HG03575 (cell line): ENCODE results near the gene CRY2.

Experiments used
- ATAC-seq: cut with Tn5 transposase; IDR thresholded peaks from one replicate; pipeline ENCODE4 v1.9.1; 2021; ENCODE audit not compliant: unreplicated experiment, insufficient number of reproducible peaks, low FRiP score; ENCODE audit errors: extremely low read depth

The CRY2 gene

GRCh38 chr11:45843158-45843924, 3.9 kb upstream of the CRY2 start:
- ATAC-seq: no peak

- no peak for ATAC-seq
Measured at GRCh38 chr11:45844822-45845578, 2.3 kb upstream of the CRY2 start.

GRCh38 chr11:45846174-45846675, 1.1 kb upstream of the CRY2 start:
- no peak for ATAC-seq

- no peak for ATAC-seq
Measured at GRCh38 chr11:45847911-45848316, 639 bp downstream of the CRY2 start.

DNA sequence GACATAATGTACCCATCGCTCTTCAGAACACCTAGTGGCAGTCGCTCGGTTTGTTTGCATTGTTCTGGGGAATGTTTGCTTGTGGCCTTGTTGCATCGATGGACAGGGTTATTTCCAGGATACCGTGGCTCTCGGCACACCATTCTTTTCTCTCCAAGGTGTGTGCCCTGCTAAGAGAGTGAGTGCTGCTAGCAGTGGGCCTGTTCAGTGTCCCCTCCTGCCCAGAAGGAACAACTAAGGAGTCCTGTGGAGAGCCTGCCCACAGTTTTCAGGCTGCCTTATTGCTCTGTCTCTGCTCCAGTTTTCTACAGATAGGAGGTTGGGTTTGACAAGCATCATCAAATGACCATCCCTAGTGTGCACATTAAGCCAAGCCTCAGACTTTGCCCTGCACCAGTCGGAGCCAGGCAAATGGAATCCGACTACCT, 1.4 kb downstream of the CRY2 start:
- ATAC-seq: no peak

- no peak for ATAC-seq
Measured at GRCh38 chr11:45850446-45850845, 3.2 kb downstream of the CRY2 start.

DNA sequence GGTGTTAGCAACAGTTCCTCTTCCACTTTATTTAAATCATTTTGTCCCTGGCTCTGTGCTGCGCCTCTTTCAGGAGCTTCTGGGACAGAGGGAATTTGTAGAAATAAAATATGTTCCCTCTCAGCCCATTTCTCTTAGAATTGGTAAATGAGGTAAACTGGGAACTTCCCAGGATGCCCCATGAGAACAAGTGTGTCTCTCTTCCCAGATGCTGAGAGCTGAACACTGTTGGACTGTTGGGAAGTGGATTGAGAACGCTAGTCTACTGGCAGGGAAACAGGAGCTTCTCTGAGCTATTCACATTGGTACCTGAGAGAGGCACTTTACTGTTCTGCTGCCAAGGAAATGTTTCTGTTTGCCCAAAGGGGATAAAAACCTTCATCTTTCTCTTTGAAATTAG, 4.0 kb downstream of the CRY2 start:
- no peak for ATAC-seq

DNA sequence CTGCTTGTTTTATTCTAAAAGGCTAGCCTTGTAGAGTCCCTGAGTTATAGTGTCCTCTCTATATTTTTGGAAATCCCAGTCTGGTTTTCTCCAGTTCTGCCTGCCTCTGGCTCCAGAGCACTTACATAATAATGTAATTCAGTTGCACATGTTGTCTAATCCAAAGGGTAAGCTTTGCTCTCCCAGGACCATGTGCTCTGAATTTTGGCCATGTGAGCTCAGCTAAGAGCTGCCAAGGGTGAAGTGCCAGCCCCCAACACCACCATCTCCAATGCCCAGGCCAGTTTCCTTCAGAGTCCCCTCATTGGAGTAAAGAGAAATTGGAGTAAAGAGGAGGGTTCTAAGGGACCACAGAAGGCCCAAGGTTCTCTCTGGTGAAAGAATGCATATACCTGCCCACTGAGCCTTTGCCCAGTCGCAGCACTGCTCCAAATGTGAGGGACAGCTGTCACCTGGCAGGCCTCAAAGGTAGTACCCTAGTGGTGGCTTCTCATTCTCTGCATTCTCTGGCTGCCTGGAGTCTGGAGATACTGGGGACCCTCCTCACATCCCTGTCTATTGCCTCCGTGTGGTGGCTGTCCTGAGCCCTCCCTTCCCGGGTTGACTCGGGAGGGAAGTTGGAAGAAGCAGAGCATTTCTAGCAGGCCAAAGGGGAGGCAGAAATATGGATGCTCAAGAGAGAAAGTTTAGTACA, 4.9 kb downstream of the CRY2 start:
- ATAC-seq: no peak

DNA sequence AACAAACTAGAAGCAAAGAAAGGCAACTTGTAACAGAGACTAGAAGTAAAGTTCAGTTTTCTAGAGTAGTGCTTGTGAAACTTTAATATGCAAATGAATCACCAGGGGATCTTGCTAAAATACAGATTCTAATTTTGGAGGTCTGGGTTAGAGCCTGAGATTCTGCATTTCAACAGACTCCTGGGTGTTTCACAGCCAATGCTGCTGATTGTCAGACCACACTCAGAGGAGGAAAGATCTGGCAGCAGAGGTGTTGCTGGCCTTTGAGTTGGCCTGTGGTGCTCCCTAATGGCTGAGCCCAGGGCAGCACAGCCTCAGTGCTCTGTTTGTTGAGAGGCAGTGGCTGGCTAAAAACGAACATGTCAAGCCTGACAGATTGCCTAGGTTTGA, 5.4 kb downstream of the CRY2 start:
- ATAC-seq: no peak

GRCh38 chr11:45853332-45854219, 6.3 kb downstream of the CRY2 start:
- ATAC-seq: no peak

GRCh38 chr11:45855308-45855707, 8.0 kb downstream of the CRY2 start:
- ATAC-seq: no peak

GRCh38 chr11:45856044-45856468, 8.8 kb downstream of the CRY2 start:
- ATAC-seq: no peak

DNA sequence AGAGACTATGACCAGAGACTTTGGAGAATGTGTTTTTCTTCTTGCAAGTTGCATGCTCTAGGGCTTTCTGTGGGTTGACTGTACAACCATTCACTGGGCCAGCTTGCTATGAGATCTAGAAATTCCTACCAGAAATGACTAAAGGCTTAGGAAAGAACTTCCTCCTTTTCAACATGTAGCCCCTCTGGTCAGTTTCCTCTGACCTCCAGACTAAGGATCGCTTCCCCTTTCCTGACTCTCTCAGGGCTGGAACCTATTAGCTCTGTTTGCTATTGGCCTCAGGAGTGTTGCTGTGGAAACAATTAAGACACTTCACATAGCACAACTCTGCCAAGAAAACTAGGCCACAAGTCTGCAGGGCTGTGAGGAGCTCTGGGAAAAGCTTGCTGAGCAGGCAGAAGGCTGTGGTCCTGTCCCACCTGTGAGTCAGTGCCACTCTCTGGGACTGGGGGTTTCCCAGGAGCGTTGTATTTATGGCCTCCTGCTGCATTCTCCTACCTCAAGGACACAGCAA, 10.7 kb downstream of the CRY2 start:
- ATAC-seq: no peak

DNA sequence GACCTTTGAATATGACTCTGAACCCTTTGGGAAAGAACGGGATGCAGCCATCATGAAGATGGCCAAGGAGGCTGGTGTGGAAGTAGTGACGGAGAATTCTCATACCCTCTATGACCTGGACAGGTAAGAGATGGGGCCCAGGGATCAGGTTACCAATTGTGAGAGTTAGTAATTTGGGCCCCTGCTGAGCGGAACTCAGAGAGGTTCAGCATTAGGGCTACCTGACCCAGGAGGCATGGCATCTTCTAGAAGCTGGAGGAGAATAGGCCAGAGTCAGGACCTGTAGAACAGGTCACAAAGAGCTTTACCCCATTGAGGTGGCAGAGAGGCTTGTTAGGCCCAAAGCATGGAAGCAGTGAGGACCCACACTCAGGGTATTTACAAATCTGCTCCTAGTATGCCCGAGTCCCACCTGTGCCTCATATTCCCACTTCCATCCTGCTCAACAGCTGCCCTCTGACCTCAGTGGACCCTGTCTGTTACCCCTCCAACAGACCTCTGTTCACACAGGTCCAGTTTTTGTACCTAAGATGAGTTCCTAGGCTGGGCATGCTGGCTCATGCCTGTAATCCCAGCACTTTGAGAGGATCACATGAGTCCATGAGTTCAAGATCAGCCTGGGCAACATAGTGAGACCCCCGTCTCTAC, 11.6 kb downstream of the CRY2 start:
- ATAC-seq: no peak

DNA sequence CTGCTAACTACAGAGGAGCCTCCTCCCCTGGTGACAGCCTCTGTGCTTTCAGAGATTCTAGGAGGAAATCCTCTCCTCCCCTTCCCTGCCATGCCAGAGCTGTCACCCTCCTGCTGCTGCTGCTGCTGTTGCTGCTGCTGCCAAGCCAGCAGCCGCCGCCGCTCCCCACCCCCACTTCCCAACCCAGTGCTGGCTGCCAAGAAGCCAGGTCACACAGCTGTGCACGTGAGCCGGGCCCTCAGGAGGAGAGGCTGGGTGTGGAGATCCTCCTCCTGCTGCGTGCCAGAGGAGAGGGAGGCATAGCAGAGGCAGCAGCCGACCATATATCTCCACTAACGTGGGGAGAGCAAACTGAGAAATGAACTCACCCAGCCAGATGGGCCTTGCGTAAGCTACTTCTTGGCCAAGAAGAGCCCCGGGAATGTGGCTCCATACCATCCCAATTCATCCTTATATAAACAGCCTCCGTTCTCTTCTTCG, 12.4 kb downstream of the CRY2 start:
- no peak for ATAC-seq

GRCh38 chr11:45860348-45860747, 13.1 kb downstream of the CRY2 start:
- no peak for ATAC-seq

GRCh38 chr11:45860764-45861510, 13.7 kb downstream of the CRY2 start:
- no peak for ATAC-seq
